ENCODE results near the gene GATAD2B.
"Not testable (repeated sequence)": the region's sequence is repeated elsewhere in the genome, so short reads cannot be mapped to it uniquely, and the experiment has no call there.

The GATAD2B gene

GRCh38 chr1:153929981-153930948, 7.5 kb upstream of the GATAD2B start:
- DNase-seq (ENCODE audit: low read depth in 2 of 2): no peak

GRCh38 chr1:153929426-153929825, 6.7 kb upstream of the GATAD2B start:
- no peak for DNase-seq (ENCODE audit: low read depth in 2 of 2)

- DNase-seq (ENCODE audit: low read depth in 2 of 2): no peak
Measured at GRCh38 chr1:153928791-153929341, 6.1 kb upstream of the GATAD2B start.

GRCh38 chr1:153928245-153928644, 5.5 kb upstream of the GATAD2B start:
- no peak for DNase-seq (ENCODE audit: low read depth in 2 of 2)

- no peak for DNase-seq (ENCODE audit: low read depth in 2 of 2)
Measured at GRCh38 chr1:153926405-153926804, 3.6 kb upstream of the GATAD2B start.

- DNase-seq (ENCODE audit: low read depth in 2 of 2): peak; percentile 38 to 53
Measured at GRCh38 chr1:153922076-153922971, 448 bp downstream of the GATAD2B start.

- no peak for DNase-seq (ENCODE audit: low read depth in 2 of 2)
Measured at GRCh38 chr1:153921803-153922075, 1.0 kb downstream of the GATAD2B start.

- DNase-seq (ENCODE audit: low read depth in 2 of 2): no peak
Measured at GRCh38 chr1:153921080-153921802, 1.5 kb downstream of the GATAD2B start.

- DNase-seq (ENCODE audit: low read depth in 2 of 2): no peak
Measured at GRCh38 chr1:153919876-153920852, 2.6 kb downstream of the GATAD2B start.

- DNase-seq (ENCODE audit: low read depth in 2 of 2): no peak
Measured at GRCh38 chr1:153916297-153916696, 6.5 kb downstream of the GATAD2B start.

- DNase-seq (ENCODE audit: low read depth in 2 of 2): no peak
Measured at GRCh38 chr1:153912349-153912748, 10.4 kb downstream of the GATAD2B start.

GRCh38 chr1:153910560-153910959, 12.2 kb downstream of the GATAD2B start:
- not testable (repeated sequence) for DNase-seq (ENCODE audit: low read depth in 2 of 2)

GRCh38 chr1:153908071-153908470, 14.7 kb downstream of the GATAD2B start:
- no peak for DNase-seq (ENCODE audit: low read depth in 2 of 2)

GRCh38 chr1:153907134-153907533, 15.6 kb downstream of the GATAD2B start:
- DNase-seq (ENCODE audit: low read depth in 2 of 2): no peak

GRCh38 chr1:153906396-153906795, 16.4 kb downstream of the GATAD2B start:
- DNase-seq (ENCODE audit: low read depth in 2 of 2): no peak

GRCh38 chr1:153905908-153906307, 16.9 kb downstream of the GATAD2B start:
- DNase-seq (ENCODE audit: low read depth in 2 of 2): not testable (repeated sequence)

- no peak for DNase-seq (ENCODE audit: low read depth in 2 of 2)
Measured at GRCh38 chr1:153903841-153904455, 18.8 kb downstream of the GATAD2B start.

- DNase-seq (ENCODE audit: low read depth in 2 of 2): no peak
Measured at GRCh38 chr1:153899509-153899908, 23.3 kb downstream of the GATAD2B start.

- DNase-seq (ENCODE audit: low read depth in 2 of 2): not testable (repeated sequence)
Measured at GRCh38 chr1:153895866-153896265, 26.9 kb downstream of the GATAD2B start.

GRCh38 chr1:153891042-153891441, 31.7 kb downstream of the GATAD2B start:
- DNase-seq (ENCODE audit: low read depth in 2 of 2): not testable (repeated sequence)

All from stimulated activated CD8-positive, alpha-beta memory T cell treated with anti-CD3 and anti-CD28 coated beads, Interleukin-15, amount 100 ng/mL, for 4 hours (primary cell).